Ovary (tissue), 9 donors: ENCODE measurements around the gene PPP6R1. TPM values are rescaled to one million over a fixed set of nuclear protein-coding genes. Genes with fewer than 3 reads are reported as not detected.

Experiments
- DNase-seq, 5 donors: peaks; one replicate each; pipeline ENCODE4 v3.0.0-alpha.2; 2019 to 2020
- H3K27ac ChIP-seq, 2 donors: fragments of 200-600 bp; one replicate each; pipeline versions ENCODE4 v1.5.1 to v1.8.0; 2019 to 2022
- H3K27me3 ChIP-seq: fragments of 200-600 bp; one replicate; pipeline ENCODE4 v1.8.0; 2022
- H3K36me3 ChIP-seq: fragments of 200-600 bp; sonication (generic); one replicate; pipeline ENCODE4 v1.5.1; 2019
- H3K4me1 ChIP-seq: one replicate; pipeline ENCODE4 v1.8.1; 2013; ENCODE audit warnings: mild to moderate bottlenecking, moderate library complexity; ENCODE audit not compliant: insufficient read depth
- H3K4me3 ChIP-seq: fragments of 200-600 bp; sonication (generic); one replicate; pipeline ENCODE4 v1.5.1; 2017
- H3K9me3 ChIP-seq, 2 donors: fragments of 200-600 bp in 1 of 2; sonication (generic) in 1 of 2; one replicate each; pipeline versions ENCODE4 v1.5.1 to v1.8.1; 2013 to 2019; ENCODE audit warnings: mild to moderate bottlenecking in 1 of 2, moderate library complexity in 1 of 2
- EP300 ChIP-seq: sonication (generic); formaldehyde crosslinking; IDR thresholded peaks from one replicate; pipeline ENCODE4 v1.6.1; 2017; ENCODE audit warnings: antibody characterized with exemption
- POLR2A ChIP-seq: fragments of 450-650 bp; IDR thresholded peaks from one replicate; pipeline ENCODE4 v1.6.1; 2017; ENCODE audit warnings: antibody characterized with exemption, mild to moderate bottlenecking, moderate library complexity
- WGBS, 3 donors: extraction: QIAGEN DNeasy Blood & Tissue Kit in 1 of 3; methylation state at CpG; one replicate each; pipeline versions ENCODE4 v1.1.5 to v1.1.7; 2013 to 2017; 5-methylcytosine and 5-hydroxymethylcytosine counted together
- intact Hi-C, 4 donors: fragments of 100-400 bp; cut with DNase I; formaldehyde crosslinking; loops; one replicate each; pipeline versions ENCODE4 v1.11.0 to v1.15.1; 2022 to 2023
- polyA plus RNA-seq, 2 donors: library from polyadenylated mRNA; stranded (reverse); fragments of 200-250 nt in 1 of 2; fragments of 350-450 nt in 1 of 2; fragmentation: Illumina TruSeq in 1 of 2; extraction: RNeasy Lipid Tissue Mini Kit (QIAGEN cat#74804) in 1 of 2; gene quantifications; one replicate each; pipeline ENCODE4 v1.2.3, GENCODE V29; 2013 to 2014
- total RNA-seq, 7 donors: library from RNA; depleted of rRNA in 2 of 7; stranded (reverse); fragments of >200 nt in 2 of 7; fragmentation: NEBNext Ultra II Directional in 3 of 7; extraction: Animal tissue kit (Norgen Biotek cat#: 25700) in 3 of 7; gene quantifications; one replicate each; pipeline versions ENCODE4 v1.1.0 to v1.2.4, GENCODE V29; 2016 to 2023
- TF ChIP-seq, protein P1 (sequence below), 3 donors: fragments of 450-650 bp in 2 of 3; fragments of 200-600 bp in 1 of 3; IDR thresholded peaks; one replicate each; pipeline versions ENCODE4 v1.5.1 to v1.8.0; 2016 to 2022; ENCODE audit warnings: antibody characterized with exemption in 3 of 3, mild to moderate bottlenecking in 1 of 3
- donor health status: DM: no; HTN: no; CAD: no; lungs with moderate emphysema.
- donor health status: DM: no; HTN: no; CAD: no.
- donor health status: Bipolar disorder and iron deficiency.
- donor health status: DM: yes; HTN: yes; CAD: no.
- donor health status: DM: no; HTN: no; CAD: no.
- donor health status: DM: yes; HTN: yes; CAD: no.

The PPP6R1 gene
- total and polyA plus RNA-seq, 9 donors, result 14.1 to 52.2 (median 42.9) TPM

DNA sequence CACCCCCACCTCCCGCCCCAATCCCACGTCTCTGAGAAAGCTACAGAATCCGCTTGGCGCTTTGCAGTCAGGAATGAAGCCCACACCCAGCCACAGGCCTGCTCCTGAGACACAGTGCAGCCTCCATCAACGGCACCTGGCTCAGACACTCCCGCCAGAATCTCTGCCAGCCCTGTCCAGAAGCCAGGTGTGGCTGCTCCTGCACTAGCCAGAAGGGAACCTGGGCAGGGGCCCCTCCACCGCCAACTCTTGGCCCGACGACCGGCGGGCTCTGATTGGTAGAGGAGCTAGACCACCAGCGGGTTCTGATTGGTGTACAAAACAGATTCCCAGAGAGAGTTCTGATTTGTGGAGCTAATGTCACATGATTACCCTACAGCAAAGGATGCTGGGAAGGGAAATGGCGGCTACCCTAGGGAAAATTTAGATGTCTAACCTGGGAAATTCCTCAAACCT is 2.9 kb upstream of the PPP6R1 start:
- intact Hi-C loops, result no loop called here
- Histone ChIP-seq H3K9me3 (no peaks in the 10 kb centered on the region), H3K4me1 (peaks cover 9% of the 10 kb centered on the region), H3K4me3 (no peak overlapping the region), H3K27me3 (no peaks in the 10 kb centered on the region), H3K36me3 (no peaks in the 10 kb centered on the region), H3K27ac (no peak overlapping the region)
- TF ChIP-seq POLR2A, result no peak
- TF ChIP-seq, protein P1, sequence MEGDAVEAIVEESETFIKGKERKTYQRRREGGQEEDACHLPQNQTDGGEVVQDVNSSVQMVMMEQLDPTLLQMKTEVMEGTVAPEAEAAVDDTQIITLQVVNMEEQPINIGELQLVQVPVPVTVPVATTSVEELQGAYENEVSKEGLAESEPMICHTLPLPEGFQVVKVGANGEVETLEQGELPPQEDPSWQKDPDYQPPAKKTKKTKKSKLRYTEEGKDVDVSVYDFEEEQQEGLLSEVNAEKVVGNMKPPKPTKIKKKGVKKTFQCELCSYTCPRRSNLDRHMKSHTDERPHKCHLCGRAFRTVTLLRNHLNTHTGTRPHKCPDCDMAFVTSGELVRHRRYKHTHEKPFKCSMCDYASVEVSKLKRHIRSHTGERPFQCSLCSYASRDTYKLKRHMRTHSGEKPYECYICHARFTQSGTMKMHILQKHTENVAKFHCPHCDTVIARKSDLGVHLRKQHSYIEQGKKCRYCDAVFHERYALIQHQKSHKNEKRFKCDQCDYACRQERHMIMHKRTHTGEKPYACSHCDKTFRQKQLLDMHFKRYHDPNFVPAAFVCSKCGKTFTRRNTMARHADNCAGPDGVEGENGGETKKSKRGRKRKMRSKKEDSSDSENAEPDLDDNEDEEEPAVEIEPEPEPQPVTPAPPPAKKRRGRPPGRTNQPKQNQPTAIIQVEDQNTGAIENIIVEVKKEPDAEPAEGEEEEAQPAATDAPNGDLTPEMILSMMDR (IDR thresholded peaks at IDR 0.05), result no peak
- no peak for TF ChIP-seq EP300
- DNase-seq, result peak in 1 of 5 donors; percentile 42
- WGBS, 3 donors, result 81 to 87% (median 81%) methylated on average over 13 of the region's 13 CpGs

DNA sequence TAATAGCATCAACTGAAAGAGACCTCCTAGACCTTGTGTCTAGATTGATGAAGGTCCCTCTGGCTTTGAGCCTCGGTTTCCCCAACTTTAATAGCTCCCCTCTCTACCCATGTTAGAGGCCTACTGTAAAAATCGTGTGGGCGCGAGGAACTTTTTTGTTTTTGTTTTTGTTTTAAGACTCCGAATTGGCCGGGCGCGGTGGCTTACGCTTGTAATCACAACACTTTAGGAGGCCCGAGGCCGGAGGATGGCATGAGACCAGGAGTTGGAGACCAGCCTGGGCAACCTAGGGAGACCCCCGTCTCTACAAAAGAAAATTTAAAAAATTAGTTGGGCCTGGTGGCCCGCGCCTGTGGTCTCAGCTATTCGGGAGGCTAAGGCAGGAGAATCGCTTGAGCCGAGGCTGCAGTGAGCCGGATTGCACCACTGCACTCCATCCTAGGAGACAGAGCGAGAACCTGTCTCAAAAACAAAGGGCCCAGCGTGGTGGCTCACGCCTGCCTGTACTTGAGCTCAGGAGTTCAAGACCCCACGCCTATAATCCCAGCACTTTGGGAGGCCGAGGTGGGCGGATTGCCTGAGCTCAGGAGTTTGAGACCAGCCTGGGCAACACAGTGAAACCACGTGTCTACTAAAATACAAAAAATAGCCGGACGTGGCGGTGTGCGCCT is 858 bp upstream of the PPP6R1 start:
- intact Hi-C loops, result loop anchor here in 1 of 4 donors (5.0 kb wide), 1 partner anchor 142 kb away; the partner anchor contains the start of gene PPP1R12C
- Histone ChIP-seq H3K27ac (peak overlapping the region; percentile 47 to 84), H3K4me3 (peak overlapping the region; percentile 92), H3K9me3 (no peaks in the 10 kb centered on the region), H3K36me3 (no peaks in the 10 kb centered on the region), H3K27me3 (no peaks in the 10 kb centered on the region), H3K4me1 (peaks cover 18% of the 10 kb centered on the region)
- WGBS, 3 donors, result 35 to 43% (median 37%) methylated on average over 29 of the region's 29 CpGs
- TF ChIP-seq POLR2A (no peak), EP300 (no peak)
- TF ChIP-seq, protein P1 (IDR thresholded peaks at IDR 0.05), result no peak
- peak in 3 of 5 donors; percentile 43 to 72 (median 64) for DNase-seq

DNA sequence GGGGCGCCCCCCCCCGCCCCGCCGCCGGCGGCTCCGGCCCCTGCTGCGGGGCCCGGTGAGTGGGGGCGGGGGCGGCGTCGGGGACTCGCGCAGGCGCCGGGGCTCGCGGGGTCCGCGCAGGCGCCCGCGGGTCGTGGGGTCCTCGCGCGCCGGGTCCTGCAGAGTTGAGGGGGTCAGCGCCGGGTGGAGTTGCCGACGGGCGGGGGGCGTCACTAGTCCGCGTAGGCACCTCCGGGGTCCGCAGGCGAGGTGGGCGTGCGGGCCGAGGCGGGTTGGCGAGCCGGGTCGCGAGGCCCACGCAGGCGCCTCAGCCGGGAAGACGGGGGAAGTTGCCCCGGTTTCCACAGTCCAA is 365 bp downstream of the PPP6R1 start:
- H3K36me3 ChIP-seq, result no peaks in the 10 kb centered on the region
- H3K9me3 ChIP-seq, result no peaks in the 10 kb centered on the region
- peak overlapping the region; percentile 92 for H3K4me3 ChIP-seq
- 0 to 1% (median 0%) methylated on average over 41 to 52 of the region's 53 CpGs for WGBS, 3 donors
- peaks cover 18% of the 10 kb centered on the region for H3K4me1 ChIP-seq
- H3K27me3 ChIP-seq, result no peaks in the 10 kb centered on the region
- no peak for DNase-seq
- TF ChIP-seq POLR2A (no peak), EP300 (no peak)
- TF ChIP-seq, protein P1 (IDR thresholded peaks at IDR 0.05), result no peak
- intact Hi-C loops, result loop anchor here in 1 of 4 donors (5.0 kb wide), 1 partner anchor 141 kb away; the partner anchor contains the start of gene PPP1R12C
- peak overlapping the region; percentile 56 to 70 for H3K27ac ChIP-seq

DNA sequence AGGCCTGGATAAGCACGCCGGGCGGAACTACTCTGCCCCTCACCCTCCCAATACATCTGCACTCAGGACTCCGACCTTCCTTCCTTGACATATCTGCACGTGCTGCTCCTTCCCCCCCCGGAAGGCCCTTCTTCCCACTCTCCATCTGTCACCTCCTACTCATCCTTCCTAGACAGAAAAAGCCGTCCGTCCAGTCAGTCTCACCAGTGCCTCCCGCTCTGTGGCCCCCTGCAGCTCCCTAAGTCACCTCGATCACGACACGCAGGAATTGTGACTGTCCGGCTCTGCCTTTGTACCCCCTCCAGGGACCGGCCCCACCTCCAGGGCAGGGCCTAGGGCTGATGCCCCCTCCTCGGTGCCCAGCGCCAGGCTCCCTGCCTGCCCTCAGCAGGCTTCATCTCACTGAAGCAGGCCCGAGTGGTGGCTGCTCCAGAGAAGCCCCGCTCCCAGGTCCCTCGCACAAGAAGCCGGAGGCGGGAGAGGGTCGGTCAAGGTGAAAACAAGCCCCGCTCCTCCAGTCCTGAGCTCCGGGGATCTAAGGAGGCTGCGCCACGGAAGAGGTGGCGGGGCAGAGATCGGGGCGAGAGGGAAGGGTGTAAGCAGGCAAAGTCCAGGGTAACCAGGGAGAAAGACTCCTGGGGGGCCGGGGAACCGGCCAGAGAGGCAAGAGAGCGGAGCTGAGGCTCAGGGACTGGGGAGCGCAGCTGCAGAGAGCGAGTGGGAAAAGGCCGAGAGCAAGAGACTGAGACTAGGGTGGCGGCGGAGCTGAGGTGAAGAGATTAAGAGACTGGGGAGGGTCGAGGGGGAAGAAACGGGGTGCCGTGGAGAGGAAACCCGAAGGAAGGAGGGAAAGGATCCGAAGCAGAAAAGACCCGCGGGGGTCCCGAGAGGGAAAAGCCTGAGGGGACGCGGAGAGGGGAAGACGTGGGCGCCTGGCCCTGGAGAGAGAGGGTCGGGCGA is 1.1 kb downstream of the PPP6R1 start:
- Histone ChIP-seq H3K4me3 (peak overlapping the region; percentile 92), H3K27ac (peak overlapping the region; percentile 11 to 70), H3K36me3 (no peaks in the 10 kb centered on the region), H3K27me3 (no peaks in the 10 kb centered on the region), H3K9me3 (no peaks in the 10 kb centered on the region), H3K4me1 (peaks cover 18% of the 10 kb centered on the region)
- TF ChIP-seq, protein P1 (IDR thresholded peaks at IDR 0.05), result no peak
- TF ChIP-seq EP300 (no peak), POLR2A (no peak)
- DNase-seq, result peak in 1 of 5 donors; percentile 51
- WGBS, 3 donors, result 1 to 2% (median 2%) methylated on average over 51 of the region's 51 CpGs
- intact Hi-C loops, result loop anchor here in 1 of 4 donors (5.0 kb wide), 1 partner anchor 140 kb away; the partner anchor contains the start of gene PPP1R12C
